ENCODE measurements around the gene PTGIS. TPM values are rescaled to one million over a fixed set of nuclear protein-coding genes. Genes with fewer than 3 reads are reported as not detected.

PTGIS gene
- total RNA-seq, 1 donor from 2014 or later = 22.7 TPM

Other genes with a start within 250 kb of the PTGIS start
- gene KCNB1, start 85.5 kb downstream of the PTGIS start, total RNA-seq = 0.02 and 0.39 TPM in 2 replicates
- 23.4 and 25.6 TPM in 2 replicates for gene B4GALT5, start 145.7 kb upstream of the PTGIS start, total RNA-seq
- 19.7 and 22.3 TPM in 2 replicates for gene SLC9A8, start 244.7 kb upstream of the PTGIS start, total RNA-seq

All from T-helper 2 cell treated with Interferon-gamma antibody and Interleukin-4, amounts not matched to agents 100 ng/mL and 5 ng/mL, for 36 hours (primary cell).